ENCODE measurements around the gene MTCL1.
A peak's percentile ranks its signal among the peaks of the same experiment; 100 is the strongest.

Gene MTCL1

DNA sequence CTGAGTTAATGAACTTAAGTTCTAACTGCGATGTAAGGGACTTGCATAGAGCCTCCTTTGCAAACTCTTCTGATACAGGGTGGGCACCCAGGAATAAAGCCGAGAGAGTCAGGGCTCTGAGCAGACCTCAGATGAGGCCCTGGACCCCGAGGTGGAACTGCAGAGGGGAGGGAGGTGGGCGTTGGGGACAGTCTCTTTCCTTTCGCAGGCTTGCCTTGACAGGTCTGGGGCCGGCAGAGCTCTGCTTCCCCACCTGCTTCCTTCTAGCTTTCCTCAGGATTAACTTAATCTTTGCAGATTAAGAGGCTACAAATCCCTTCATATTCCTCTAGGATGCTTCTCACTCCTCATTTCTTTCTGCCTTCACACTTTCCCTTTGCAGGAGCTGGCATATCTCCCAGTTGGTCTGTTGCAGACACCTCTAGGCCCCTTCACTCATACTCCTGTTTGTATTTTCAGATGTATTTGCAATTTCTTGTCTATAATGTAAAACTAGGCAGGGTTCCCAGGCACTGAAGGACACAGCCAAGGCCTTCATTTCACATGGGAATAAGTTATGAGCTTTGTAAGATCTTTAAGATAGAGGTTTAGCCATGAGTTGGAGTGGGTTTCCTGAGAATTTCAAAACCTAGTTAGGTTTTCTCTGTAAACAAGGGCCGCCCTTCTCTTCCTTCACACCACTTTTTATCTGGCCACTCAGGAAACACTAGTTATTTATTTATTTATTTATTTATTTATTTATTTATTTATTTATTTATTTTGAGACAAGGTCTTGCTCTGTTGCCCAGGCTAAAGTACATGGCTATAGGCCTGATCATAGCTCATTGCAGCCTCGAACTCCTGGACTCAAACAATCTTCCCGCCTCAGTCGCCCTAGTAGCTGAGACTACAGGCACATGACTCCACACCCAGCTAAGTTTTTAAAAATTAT, 70.9 kb downstream of the MTCL1 start:
- DNase-seq: no peak

DNA sequence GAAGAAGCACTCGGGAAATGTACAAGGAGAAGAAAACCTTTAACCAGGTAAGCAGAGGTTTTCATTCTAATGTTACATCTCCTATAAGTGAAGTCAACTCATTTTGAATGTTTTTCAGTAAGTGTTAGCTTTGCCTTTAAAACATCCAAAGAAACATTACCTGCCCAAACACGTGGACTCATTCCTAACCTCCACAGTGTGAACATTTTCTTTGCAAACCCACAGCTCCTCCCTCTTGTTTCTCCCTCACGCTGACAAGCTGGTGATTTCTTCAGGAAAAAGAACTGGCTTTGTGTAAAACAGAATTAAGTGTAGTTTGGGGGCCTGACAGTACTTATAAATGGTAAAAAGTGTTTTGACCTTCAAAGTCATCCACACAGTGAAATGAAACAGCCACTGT, 72.5 kb downstream of the MTCL1 start:
- DNase-seq: no peak

DNA sequence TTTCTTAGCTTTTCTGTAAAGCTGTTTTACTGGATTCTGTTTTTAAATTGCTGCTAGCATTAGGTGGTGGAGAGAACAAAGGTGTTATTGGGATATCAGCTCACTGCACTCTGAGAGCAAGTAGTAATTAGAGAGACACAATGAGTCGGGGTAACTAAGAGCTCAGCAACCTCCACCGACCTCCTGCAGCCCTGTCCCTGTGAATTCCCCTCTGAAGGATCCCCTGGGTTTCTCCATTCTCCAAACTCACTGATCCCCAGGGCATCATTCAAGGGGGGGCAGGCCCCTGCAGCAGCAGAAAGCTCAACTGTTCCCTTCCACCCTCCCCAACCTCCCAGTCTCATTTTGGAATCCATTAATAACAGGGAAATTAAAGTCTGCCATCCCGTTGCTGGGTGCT, 73.0 kb downstream of the MTCL1 start:
- no peak for DNase-seq

DNA sequence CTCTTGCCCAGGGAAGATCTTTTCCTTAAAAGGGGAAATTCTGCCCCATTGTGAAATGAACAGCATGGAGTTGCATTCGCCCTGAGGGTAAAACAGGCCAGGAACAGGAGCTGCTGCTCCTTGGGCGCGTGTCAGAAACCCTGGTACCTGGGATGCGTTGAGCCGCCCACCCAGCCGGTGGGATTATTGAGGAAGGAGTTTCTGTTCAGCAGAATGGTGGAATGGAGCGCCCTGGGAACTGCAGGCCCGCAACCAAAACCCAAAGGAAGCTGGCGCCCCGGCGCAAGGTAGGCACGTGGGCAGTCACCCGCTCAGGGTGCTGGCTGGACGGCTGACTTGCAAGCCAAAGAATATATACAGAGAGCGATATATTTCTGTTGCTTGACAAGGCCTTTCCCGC, 73.5 kb downstream of the MTCL1 start:
- DNase-seq: no peak

- no peak for DNase-seq
Measured at GRCh38 chr18:8779251-8779650, 73.9 kb downstream of the MTCL1 start.

DNA sequence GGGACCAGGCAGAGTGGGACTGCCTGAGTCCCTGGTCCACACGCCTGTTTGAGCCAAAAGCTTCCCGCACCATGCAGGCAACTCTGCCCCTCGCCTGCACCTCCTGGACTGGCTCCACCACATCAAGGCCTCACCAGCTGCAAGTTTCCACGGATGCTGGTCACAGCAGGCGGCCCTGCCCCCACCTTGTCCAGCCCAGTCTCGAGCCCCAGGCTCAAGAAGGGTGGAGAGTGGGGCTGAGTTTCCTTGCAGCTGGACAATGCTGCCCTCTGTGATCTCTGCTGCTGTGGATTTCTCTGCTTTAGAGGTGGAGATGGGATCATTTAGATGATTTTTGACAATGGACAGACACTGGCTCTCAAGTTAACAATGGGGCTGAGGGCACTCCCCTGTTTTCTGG, 74.9 kb downstream of the MTCL1 start:
- no peak for DNase-seq

GRCh38 chr18:8781671-8782070, 76.3 kb downstream of the MTCL1 start:
- DNase-seq: no peak

DNA sequence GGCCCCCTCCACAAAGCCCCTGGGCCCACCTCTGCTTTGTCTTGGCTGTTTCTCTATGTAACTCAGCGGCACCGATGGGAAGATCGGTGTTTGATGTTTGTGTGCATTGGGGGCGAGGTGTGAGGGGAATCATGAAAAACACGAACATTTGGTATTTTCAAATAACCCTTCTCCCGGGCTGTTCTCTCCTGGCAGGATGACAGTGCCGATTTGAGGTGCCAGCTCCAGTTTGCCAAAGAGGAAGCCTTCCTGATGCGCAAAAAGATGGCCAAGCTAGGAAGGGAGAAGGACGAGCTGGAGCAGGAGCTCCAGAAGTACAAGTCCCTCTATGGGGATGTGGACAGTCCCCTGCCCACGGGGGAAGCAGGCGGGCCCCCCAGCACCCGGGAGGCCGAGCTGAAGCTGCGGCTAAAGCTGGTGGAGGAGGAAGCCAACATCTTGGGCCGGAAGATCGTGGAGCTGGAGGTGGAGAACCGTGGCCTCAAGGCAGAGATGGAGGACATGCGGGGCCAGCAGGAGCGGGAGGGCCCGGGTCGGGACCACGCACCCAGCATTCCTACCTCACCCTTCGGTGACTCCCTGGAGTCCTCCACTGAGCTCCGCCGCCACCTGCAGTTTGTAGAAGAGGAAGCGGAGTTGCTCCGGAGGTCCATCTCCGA, 78.1 kb downstream of the MTCL1 start:
- DNase-seq: no peak

GRCh38 chr18:8783994-8784530, 78.7 kb downstream of the MTCL1 start:
- no peak for DNase-seq

DNA sequence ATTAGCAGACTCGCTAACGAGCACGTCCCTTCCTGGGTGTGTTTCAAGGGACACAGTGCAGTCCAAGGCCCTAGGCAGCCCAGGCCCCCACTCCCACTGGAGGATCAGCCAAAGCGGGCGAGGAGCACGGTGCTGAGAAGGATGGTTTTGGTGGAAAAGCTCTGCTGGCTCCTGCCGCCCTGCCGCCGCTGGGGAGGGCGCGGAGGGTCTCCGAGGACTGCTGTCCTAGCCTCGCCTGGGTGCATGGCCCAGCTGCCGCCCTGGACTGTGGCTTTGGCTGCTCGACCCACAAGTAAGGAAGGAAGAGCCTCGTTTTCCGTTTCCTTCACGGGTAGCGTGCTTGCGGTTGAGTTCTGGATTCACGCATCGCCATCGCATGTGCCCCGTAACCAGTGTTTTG, 79.9 kb downstream of the MTCL1 start:
- no peak for DNase-seq

DNA sequence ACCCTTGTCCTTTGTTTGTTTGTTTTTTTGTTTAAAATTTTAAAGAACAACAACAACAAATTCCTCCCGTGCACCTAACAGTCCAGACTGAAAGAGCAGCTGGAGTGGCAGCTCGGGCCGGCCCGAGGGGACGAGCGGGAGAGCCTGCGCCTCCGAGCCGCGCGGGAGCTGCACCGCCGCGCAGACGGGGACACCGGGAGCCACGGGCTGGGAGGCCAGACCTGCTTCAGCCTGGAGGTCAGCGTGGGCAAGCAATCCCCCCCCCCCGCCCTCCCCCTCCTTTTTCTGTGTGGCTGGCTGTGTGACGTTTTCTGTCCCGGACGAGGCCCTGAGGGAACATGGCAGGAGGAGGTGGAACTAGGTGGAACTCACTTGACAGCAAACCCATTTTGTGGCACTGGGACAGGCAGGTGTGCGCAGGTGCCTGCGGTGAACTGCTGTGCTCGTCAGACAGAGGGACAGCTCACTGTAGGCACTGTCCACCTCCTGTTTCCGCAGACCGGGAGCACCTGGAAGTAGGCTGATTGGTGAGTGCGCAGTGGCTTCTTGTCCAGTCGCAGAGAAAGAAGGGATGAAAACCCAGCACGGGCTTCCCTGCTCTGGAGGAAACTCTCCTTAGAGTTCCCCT, 80.6 kb downstream of the MTCL1 start:
- no peak for DNase-seq

DNA sequence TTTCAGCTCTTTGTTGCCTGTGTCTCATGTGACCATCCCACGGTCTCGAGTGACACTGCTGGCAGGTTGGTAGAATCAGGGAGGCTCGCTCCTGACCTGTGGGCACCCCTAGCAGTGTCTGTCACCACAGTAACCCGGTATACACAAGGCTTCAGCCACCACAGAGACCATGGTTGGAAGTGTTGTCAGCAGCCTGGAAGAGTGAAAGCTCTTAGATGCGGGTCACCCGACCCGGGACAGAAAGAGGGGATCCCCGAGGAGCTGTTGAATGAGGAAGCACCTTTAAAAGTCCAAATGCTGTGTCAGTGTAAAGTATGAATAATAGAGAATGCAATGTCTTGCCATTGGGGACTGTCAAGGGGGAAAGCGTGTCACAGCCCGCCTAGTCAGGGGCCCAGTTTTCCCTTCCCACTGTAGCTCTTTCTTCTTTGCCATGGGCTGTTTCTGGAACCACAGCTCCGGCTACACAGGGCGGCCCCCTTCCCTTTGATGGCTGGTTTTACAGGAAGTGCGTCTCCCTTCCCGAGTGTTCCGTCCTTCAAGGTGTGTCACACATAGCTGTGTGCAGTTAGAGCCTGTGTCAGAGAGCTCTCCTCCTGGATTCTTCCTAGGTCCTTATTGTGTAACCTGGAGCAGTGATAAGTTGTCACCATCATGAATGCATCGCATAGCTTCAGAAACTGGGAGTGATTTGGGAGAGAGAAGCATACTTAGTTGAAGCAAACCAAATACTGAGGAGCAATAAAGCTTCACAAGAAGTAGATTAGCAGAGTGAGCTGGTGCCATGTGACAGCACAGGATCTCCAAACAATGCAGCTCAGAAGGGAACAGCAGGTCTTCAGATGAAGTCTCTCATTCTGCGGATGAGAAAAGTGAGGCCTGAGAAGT, 81.4 kb downstream of the MTCL1 start:
- DNase-seq: no peak

DNA sequence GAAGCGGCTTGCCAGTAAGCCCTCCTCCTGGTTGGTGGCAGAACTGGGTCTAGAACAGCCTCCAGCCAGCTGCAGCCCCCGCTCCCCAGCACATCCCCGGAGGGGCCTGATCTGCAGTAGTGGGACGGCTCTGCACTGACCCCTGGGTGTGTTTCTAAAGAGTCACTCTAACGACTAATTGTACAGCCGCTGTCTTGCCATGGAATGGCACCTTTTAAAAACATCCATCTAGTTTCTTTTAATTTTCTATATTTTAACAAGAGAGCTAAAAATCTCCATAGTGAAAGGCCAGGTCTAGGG, 82.0 kb downstream of the MTCL1 start:
- DNase-seq: no peak

DNA sequence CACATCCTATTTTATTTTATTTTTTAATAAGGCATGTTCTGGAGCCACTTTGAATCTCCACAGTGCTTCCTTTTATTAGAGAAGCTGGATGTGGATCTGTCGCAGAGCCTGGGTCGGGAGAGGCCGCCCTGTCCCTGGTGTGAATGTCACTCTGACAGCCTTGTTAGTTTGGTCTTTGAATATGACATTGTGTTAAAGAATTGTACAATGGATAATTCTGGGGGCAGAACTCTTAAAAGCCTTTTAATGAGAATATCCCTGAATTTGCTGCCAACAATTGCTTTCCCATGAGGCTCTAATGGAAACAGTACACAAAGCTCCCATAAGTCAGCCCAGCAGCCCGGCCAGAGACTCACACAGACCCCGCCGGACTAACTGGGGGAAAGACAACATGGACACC, 82.4 kb downstream of the MTCL1 start:
- DNase-seq: no peak

- DNase-seq: no peak
Measured at GRCh38 chr18:8788503-8789429, 83.4 kb downstream of the MTCL1 start.

DNA sequence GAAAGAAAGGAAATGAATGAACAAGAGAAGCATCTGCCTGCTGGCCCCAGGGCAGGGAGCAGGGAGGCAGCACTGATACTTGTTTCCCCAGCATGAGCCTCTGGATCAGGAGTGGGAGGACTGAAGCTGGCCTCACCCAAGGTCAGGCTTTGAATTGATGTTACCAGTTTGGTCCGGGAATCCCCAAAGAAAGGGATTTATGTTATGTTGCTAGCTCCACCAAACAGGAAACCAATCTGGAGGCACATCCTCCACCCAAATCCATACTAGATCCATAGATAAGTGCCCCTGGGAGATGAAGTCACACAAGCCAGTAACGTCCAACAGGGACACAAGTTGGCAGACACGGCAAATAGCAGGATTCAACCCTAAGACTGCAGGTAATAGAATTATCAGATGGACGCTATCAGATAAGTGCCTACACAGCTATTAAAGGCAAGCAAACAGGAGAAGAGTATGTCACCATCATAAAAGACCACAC, 85.9 kb downstream of the MTCL1 start:
- no peak for DNase-seq

- no peak for DNase-seq
Measured at GRCh38 chr18:8792688-8793316, 87.4 kb downstream of the MTCL1 start.

- DNase-seq: no peak
Measured at GRCh38 chr18:8793445-8794155, 88.2 kb downstream of the MTCL1 start.

- DNase-seq: peak; percentile 84
Measured at GRCh38 chr18:8794156-8794933, 89.0 kb downstream of the MTCL1 start.

DNA sequence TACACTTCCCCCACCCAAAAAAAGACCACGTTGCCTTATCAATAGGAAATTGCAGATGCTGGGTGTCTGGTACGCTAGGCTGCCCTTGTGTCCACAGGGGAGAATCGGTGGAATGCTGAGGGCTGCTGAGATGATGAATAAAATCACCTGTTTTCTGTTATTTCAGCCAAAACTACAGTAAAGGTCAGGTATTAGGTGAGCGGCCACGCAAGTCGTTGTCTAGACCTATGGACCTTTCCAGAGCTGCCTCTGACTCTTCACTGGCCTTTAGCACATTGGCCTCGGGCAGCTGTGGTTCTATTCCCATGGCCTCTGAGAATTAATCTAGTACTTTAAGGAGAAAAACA, 89.6 kb downstream of the MTCL1 start:
- DNase-seq: no peak

All from fibroblast of skin of right biceps (primary cell).